ENCODE results near the gene CDK3.

- no peak for TF ChIP-seq CTCF (conservative IDR thresholded peaks at IDR 0.05; ENCODE audit: low read length)
- no peak for TF ChIP-seq EZH2phosphoT487 (IDR thresholded peaks at IDR 0.05; ENCODE audit: borderline replicate concordance, low read depth, low read length)
These were observed 26.6 kb downstream of the CDK3 start, which contains the start of gene EVPL for GRCh38 chr17:76027159-76027839.
